Measurements from ENCODE around the gene PRKRA. TPM values are rescaled to one million over a fixed set of nuclear protein-coding genes. Genes with fewer than 3 reads are reported as not detected.
"Not testable (repeated sequence)": the region's sequence is repeated elsewhere in the genome, so short reads cannot be mapped to it uniquely, and the experiment has no call there.

PRKRA gene
- total RNA-seq, 3 donors from 2014 or later, result 28.7 to 55.6 (median 31.5) TPM

DNA sequence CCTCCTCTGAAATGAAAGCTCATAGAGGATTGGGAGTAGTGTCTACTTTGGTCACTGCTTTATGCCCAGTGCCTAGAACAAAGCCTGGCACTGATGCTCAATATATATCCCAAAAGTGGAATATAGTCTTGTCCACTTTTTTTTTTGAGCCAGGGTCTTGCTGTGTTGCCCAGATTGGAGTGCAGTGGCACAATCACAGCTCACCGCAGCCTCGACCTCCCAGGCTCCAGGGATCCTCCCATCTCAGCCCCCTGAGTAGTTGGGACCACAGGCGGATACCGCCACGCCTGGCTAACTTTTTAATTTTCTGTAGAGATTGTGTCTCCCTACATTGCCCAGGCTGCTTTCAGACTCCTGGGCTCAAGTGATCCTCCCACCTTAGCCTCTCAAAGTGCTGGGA lies 23.6 kb upstream of the PRKRA start:
- DNase-seq (no peak), ATAC-seq (no peak)
- H3K9me3 ChIP-seq, result no peaks in the 10 kb centered on the region
- no peaks in the 10 kb centered on the region for H3K36me3 ChIP-seq (ENCODE audit: low read depth)
- no peak overlapping the region for H3K4me3 ChIP-seq
- peaks cover under 1% of the 10 kb centered on the region for H3K4me1 ChIP-seq (ENCODE audit: low read depth)
- intact Hi-C loops (cut with DNase I, micrococcal nuclease), result no loop called here
- TF ChIP-seq, protein P1, sequence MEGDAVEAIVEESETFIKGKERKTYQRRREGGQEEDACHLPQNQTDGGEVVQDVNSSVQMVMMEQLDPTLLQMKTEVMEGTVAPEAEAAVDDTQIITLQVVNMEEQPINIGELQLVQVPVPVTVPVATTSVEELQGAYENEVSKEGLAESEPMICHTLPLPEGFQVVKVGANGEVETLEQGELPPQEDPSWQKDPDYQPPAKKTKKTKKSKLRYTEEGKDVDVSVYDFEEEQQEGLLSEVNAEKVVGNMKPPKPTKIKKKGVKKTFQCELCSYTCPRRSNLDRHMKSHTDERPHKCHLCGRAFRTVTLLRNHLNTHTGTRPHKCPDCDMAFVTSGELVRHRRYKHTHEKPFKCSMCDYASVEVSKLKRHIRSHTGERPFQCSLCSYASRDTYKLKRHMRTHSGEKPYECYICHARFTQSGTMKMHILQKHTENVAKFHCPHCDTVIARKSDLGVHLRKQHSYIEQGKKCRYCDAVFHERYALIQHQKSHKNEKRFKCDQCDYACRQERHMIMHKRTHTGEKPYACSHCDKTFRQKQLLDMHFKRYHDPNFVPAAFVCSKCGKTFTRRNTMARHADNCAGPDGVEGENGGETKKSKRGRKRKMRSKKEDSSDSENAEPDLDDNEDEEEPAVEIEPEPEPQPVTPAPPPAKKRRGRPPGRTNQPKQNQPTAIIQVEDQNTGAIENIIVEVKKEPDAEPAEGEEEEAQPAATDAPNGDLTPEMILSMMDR (IDR thresholded peaks at IDR 0.05), result no peak

DNA sequence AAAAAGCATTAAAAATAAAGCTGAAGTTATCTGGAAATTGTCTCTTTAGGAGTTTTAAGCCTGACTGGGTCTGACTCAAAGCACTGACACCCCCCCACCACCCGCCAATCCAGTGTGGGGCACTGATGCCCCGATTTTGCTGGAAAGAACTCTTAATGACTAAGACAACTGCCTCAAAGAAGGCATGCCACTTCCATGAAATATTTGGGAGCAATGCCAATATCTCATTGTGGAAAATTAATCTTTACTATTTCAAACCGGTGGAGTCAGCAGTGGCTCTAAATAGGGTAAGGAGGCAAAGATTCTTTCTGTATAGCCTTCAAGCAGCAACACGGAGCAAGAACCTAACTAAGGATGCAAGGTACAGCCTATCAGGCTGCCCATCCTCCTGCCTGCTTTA lies 23.0 kb upstream of the PRKRA start:
- Histone ChIP-seq H3K9me3 (no peaks in the 10 kb centered on the region), H3K36me3 (ENCODE audit: low read depth) (no peaks in the 10 kb centered on the region), H3K4me1 (ENCODE audit: low read depth) (no peaks in the 10 kb centered on the region), H3K4me3 (no peak overlapping the region)
- no peak for DNase-seq
- TF ChIP-seq, protein P1 (IDR thresholded peaks at IDR 0.05), result no peak
- ATAC-seq, result no peak
- intact Hi-C loops (cut with DNase I, micrococcal nuclease), result no loop called here

DNA sequence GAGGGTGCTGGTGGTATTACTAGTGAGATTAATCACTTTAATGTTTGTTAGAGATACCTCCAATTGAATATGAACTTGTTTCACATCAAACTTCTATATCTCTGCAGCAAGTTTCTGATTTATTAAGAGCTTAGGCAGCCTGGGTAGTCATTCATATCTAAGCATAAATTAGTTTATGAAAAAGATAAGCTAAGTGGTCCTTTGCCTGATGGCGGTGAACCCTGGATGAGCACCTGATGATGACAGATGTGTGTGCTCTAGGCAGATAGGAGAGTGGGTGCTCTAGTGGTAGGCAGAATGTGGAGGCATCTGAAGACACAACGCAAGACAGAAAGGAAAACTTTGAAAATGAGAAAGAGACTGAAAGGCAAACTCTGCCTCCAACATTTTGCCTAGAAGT lies 22.4 kb upstream of the PRKRA start:
- no peaks in the 10 kb centered on the region for H3K36me3 ChIP-seq (ENCODE audit: low read depth)
- TF ChIP-seq, protein P1 (IDR thresholded peaks at IDR 0.05), result no peak
- intact Hi-C loops (cut with DNase I, micrococcal nuclease), result no loop called here
- DNase-seq (no peak), ATAC-seq (no peak)
- H3K4me3 ChIP-seq, result no peak overlapping the region
- no peaks in the 10 kb centered on the region for H3K9me3 ChIP-seq
- no peaks in the 10 kb centered on the region for H3K4me1 ChIP-seq (ENCODE audit: low read depth)

DNA sequence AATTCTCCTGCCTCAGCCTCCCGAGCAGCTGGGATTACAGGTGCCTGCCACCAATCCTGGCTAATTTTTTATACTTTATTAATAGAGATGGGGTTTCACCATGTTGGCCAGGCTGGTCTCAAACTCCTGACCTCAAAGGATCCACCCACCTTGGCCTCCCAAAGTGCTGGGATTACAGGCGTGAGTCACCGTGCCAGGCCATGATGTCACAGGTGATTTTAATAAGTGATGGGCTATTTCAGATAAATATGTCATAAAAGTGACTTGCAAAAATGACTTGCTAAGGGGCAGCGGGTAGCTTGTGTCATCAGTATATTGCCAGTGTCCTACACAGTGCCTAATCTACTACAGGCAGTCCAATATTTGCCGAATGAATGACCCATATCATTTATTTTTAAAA lies 20.3 kb upstream of the PRKRA start:
- ATAC-seq; H3K4me3 ChIP-seq; DNase-seq; H3K36me3 ChIP-seq (ENCODE audit: low read depth); H3K4me1 ChIP-seq (ENCODE audit: low read depth); H3K9me3 ChIP-seq; intact Hi-C loops (cut with DNase I, micrococcal nuclease): not testable (repeated sequence)

DNA sequence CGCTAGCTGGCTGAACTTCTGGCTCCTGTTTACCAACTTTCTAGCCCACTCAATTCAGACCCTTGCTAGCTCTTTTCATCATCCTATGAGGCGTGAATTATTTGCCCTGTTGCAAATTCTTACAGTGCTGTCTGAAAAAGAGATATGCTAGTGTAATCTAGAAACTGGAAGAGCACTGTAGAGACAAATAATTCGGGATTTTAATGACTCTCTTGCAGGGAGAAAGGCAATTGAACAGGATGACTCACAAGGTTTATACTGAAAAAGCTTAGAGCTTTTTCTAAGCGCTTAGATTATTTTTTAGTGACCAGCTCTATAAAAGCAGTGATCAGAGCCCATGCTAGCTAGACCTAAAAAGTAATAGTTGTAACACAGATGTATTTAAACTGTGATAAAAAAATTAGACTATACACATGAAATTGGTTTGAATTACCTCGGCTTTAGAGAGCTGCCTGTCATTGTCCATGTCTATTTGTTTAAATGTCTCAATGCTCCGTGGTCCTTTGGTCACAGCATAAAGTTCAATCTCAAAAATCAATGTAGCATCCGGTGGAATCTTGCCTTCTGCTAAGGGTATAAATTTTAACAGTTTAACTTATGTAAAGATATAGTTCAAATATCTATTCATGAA lies 18.4 kb upstream of the PRKRA start:
- no peak for DNase-seq
- Histone ChIP-seq H3K9me3 (no peaks in the 10 kb centered on the region), H3K4me3 (no peak overlapping the region), H3K4me1 (ENCODE audit: low read depth) (no peaks in the 10 kb centered on the region), H3K36me3 (ENCODE audit: low read depth) (no peaks in the 10 kb centered on the region)
- intact Hi-C loops (cut with DNase I, micrococcal nuclease), result no loop called here
- ATAC-seq, result no peak
- TF ChIP-seq, protein P1 (IDR thresholded peaks at IDR 0.05), result no peak

DNA sequence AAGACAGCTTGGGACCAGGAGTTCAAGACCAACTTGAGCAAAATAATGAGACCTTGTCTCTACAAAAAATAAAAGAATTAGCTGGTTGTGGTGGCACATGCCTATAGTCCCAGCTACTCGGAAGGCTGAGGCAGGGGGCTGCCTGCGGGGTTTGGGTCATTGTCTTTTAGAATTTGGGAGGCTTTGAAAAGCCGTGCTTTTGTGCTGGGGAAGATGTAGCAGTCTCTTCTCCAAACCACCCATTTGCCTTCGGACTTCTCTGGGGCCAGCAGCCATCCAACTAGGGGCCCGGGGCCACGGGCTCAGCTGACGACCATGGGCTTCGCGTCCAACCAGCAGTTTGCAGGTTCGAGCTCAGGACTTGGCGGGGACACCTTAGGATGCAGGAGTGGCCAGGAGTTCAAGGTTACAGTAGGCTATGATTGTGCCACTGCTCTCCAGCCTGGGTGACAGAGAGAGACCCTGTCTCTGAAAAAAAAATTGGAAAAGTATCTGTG lies 6.5 kb upstream of the PRKRA start:
- TF ChIP-seq, protein P1 (IDR thresholded peaks at IDR 0.05), result no peak
- Histone ChIP-seq H3K9me3 (no peaks in the 10 kb centered on the region), H3K4me1 (ENCODE audit: low read depth) (no peaks in the 10 kb centered on the region), H3K36me3 (ENCODE audit: low read depth) (no peaks in the 10 kb centered on the region), H3K4me3 (no peak overlapping the region)
- no peak for DNase-seq
- ATAC-seq, result no peak
- intact Hi-C loops (cut with DNase I, micrococcal nuclease), result no loop called here

Data from mucosa of descending colon (tissue), 3 donors.